ENCODE data around the gene TRAF2.

The TRAF2 gene

GRCh38 chr9:136941231-136942111 lies 55.2 kb downstream of the TRAF2 start:
- no peak for FAIRE-seq

GRCh38 chr9:136942112-136942880 lies 56.0 kb downstream of the TRAF2 start:
- no peak for FAIRE-seq

- no peak for FAIRE-seq
Measured at GRCh38 chr9:136942881-136943230, 56.5 kb downstream of the TRAF2 start.

GRCh38 chr9:136943291-136944211 lies 57.2 kb downstream of the TRAF2 start:
- FAIRE-seq, result no peak

- no peak for FAIRE-seq
Measured at GRCh38 chr9:136944212-136944518, 57.8 kb downstream of the TRAF2 start.

GRCh38 chr9:136944519-136945332 lies 58.4 kb downstream of the TRAF2 start, which contains the start of the genes C8G and FBXW5:
C8G (plus strand) TSS chr9:136945243; CDS start chr9:136945321, 78 bp downstream.
FBXW5 (minus strand) TSS chr9:136944738; CDS start chr9:136944083, 655 bp downstream.
- no peak for FAIRE-seq

- FAIRE-seq, result no peak
Measured at GRCh38 chr9:136945333-136946227, 59.3 kb downstream of the TRAF2 start.

- no peak for FAIRE-seq
Measured at GRCh38 chr9:136946228-136947027, 60.1 kb downstream of the TRAF2 start.

GRCh38 chr9:136947028-136947891 lies 60.9 kb downstream of the TRAF2 start:
- no peak for FAIRE-seq

- FAIRE-seq, result no peak
Measured at GRCh38 chr9:136947955-136948510, 61.7 kb downstream of the TRAF2 start.

GRCh38 chr9:136949239-136949816 lies 63.0 kb downstream of the TRAF2 start:
- no peak for FAIRE-seq

GRCh38 chr9:136949817-136950655 lies 63.7 kb downstream of the TRAF2 start:
- no peak for FAIRE-seq

GRCh38 chr9:136950656-136951276 lies 64.5 kb downstream of the TRAF2 start:
- no peak for FAIRE-seq

GRCh38 chr9:136951541-136952320 lies 65.4 kb downstream of the TRAF2 start, which contains the start of gene LCN12:
LCN12 (plus strand) TSS chr9:136952273; CDS start chr9:136952328, 55 bp downstream.
- FAIRE-seq, result no peak

GRCh38 chr9:136952321-136952850 lies 66.1 kb downstream of the TRAF2 start:
- FAIRE-seq, result no peak
